Neural cell (in vitro differentiated cells): ENCODE measurements around the gene IKZF4. TPM values are rescaled to one million over a fixed set of nuclear protein-coding genes. Genes with fewer than 3 reads are reported as not detected.

Experiments
- H2AFZ ChIP-seq: fragments of 200-600, 300-800 bp; sonication (generic), shearing (Covaris generic); 2 replicates; pipeline ENCODE4 v1.6.0; 2014; ENCODE audit warnings: low read depth, mild to moderate bottlenecking, antibody characterized with exemption, low read length, moderate library complexity
- H3F3A ChIP-seq: fragments of 200-600 bp; shearing (Covaris generic); 2 replicates; pipeline ENCODE4 v1.6.1; 2016; ENCODE audit warnings: mild to moderate bottlenecking, moderate library complexity, mixed read lengths, antibody characterized with exemption, low read length; ENCODE audit not compliant: insufficient read depth, poor library complexity, severe bottlenecking
- H3K27ac ChIP-seq: fragments of 200-600, 300-800 bp; sonication (generic), shearing (Covaris generic); 2 replicates; pipeline ENCODE4 v1.5.1; 2014; ENCODE audit warnings: mild to moderate bottlenecking, low read length, moderate library complexity
- H3K27me3 ChIP-seq: fragments of 300-800, 200-600 bp; sonication (generic), shearing (Covaris generic); 2 replicates; pipeline ENCODE4 v1.6.0; 2014; ENCODE audit warnings: mild to moderate bottlenecking, low read depth, low read length, moderate library complexity; ENCODE audit not compliant: insufficient read depth
- H3K36me3 ChIP-seq: fragments of 300-800, 200-600 bp; sonication (generic), shearing (Covaris generic); 2 replicates; pipeline ENCODE4 v1.5.1; 2014; ENCODE audit warnings: mild to moderate bottlenecking, antibody characterized with exemption, low read length, moderate library complexity; ENCODE audit not compliant: insufficient read depth
- H3K4me2 ChIP-seq: fragments of 300-800, 200-600 bp; sonication (generic), shearing (Covaris generic); 2 replicates; pipeline ENCODE4 v1.6.0; 2014; ENCODE audit warnings: mild to moderate bottlenecking, low read length
- H3K4me3 ChIP-seq: fragments of 300-800, 200-600 bp; sonication (generic), shearing (Covaris generic); 2 replicates; pipeline ENCODE4 v1.5.1; 2014; ENCODE audit warnings: mild to moderate bottlenecking, low read length, moderate library complexity
- H3K79me2 ChIP-seq: fragments of 200-600 bp; shearing (Covaris generic); replicated peaks from 2 replicates; pipeline ENCODE4 v1.6.0; 2014; ENCODE audit warnings: mild to moderate bottlenecking, low read length, moderate library complexity; ENCODE audit not compliant: insufficient read depth
- H3K9ac ChIP-seq: fragments of 300-800, 200-600 bp; sonication (generic), shearing (Covaris generic); 2 replicates; pipeline ENCODE4 v1.6.1; 2016; ENCODE audit warnings: mild to moderate bottlenecking, low read length, mixed read lengths
- H3K9me2 ChIP-seq: fragments of 200-600 bp; shearing (Covaris generic); 2 replicates; pipeline ENCODE4 v1.6.1; 2016; ENCODE audit warnings: mild to moderate bottlenecking, low read length, mixed read lengths; ENCODE audit not compliant: insufficient read depth
- H3K9me3 ChIP-seq: fragments of 200-600, 300-800 bp; sonication (generic), shearing (Covaris generic); 2 replicates; pipeline ENCODE4 v1.6.1; 2016; ENCODE audit warnings: mild to moderate bottlenecking, mixed run types, low read length, moderate library complexity, mixed read lengths
- H4K20me1 ChIP-seq: fragments of 200-600 bp; shearing (Covaris generic); 2 replicates; pipeline ENCODE4 v1.6.1; 2016; ENCODE audit warnings: mild to moderate bottlenecking, mixed run types; ENCODE audit not compliant: insufficient read depth
- CTCF ChIP-seq: fragments of 450-650 bp; IDR thresholded peaks from 2 replicates; pipeline ENCODE4 v1.5.1; 2014; ENCODE audit warnings: antibody characterized with exemption, mild to moderate bottlenecking, moderate library complexity; ENCODE audit not compliant: poor library complexity, severe bottlenecking
- EP300 ChIP-seq: fragments of 450-650 bp; conservative IDR thresholded peaks from 2 replicates; pipeline ENCODE4 v1.6.1; 2014; ENCODE audit warnings: antibody characterized with exemption, mild to moderate bottlenecking, moderate library complexity; ENCODE audit not compliant: poor library complexity, severe bottlenecking
- EZH2 ChIP-seq: fragments of 200-600, 300-800 bp; shearing (Covaris generic), sonication (generic); IDR thresholded peaks from 2 replicates; pipeline ENCODE4 v1.6.1; 2014; ENCODE audit warnings: antibody characterized with exemption, low read length, borderline replicate concordance, mild to moderate bottlenecking; ENCODE audit not compliant: insufficient read depth, poor library complexity, severe bottlenecking
- MXI1 ChIP-seq: fragments of 450-650 bp; conservative IDR thresholded peaks from 2 replicates; pipeline ENCODE4 v1.6.1; 2014; ENCODE audit warnings: antibody characterized with exemption, mild to moderate bottlenecking; ENCODE audit not compliant: poor library complexity, severe bottlenecking
- POLR2AphosphoS5 ChIP-seq: IDR thresholded peaks from 2 replicates; pipeline ENCODE4 v1.6.1; 2012
- RAD21 ChIP-seq: fragments of 450-650 bp; conservative IDR thresholded peaks from 2 replicates; pipeline ENCODE4 v1.6.1; 2014; ENCODE audit warnings: antibody characterized with exemption, mild to moderate bottlenecking, moderate library complexity
- REST ChIP-seq: IDR thresholded peaks from 2 replicates; pipeline ENCODE4 v1.6.1; 2012; ENCODE audit warnings: borderline replicate concordance
- SMC3 ChIP-seq: fragments of 450-650 bp; conservative IDR thresholded peaks from 2 replicates; pipeline ENCODE4 v1.6.1; 2014; ENCODE audit warnings: antibody characterized with exemption, mild to moderate bottlenecking, moderate library complexity; ENCODE audit not compliant: poor library complexity
- TAF1 ChIP-seq: IDR thresholded peaks from 2 replicates; pipeline ENCODE4 v1.6.1; 2012; ENCODE audit warnings: low read depth
- polyA plus RNA-seq: library from polyadenylated mRNA; depleted of rRNA; stranded (reverse); fragments of >200 nt; gene quantifications from 2 replicates; pipeline ENCODE4 v1.2.3, GENCODE V29; 2014

Gene IKZF4
- polyA plus RNA-seq, 1 donor from 2014 or later = 4.8 TPM

- Histone ChIP-seq H3K79me2 (no peaks in the 10 kb centered on the region), H3K9ac (no peak overlapping the region), H3K9me3 (no peaks in the 10 kb centered on the region), H3K27ac (no peak overlapping the region), H3K4me2 (no peak overlapping the region), H3K9me2 (no peaks in the 10 kb centered on the region), H4K20me1 (no peaks in the 10 kb centered on the region), H3K36me3 (no peaks in the 10 kb centered on the region), H2AFZ (no peak overlapping the region), H3K4me3 (no peak overlapping the region), H3F3A (no peaks in the 10 kb centered on the region), H3K27me3 (no peaks in the 10 kb centered on the region)
- no peak for TF ChIP-seq RAD21
- no peak for TF ChIP-seq POLR2AphosphoS5
- no peak for TF ChIP-seq EZH2
- TF ChIP-seq SMC3 = no peak
- no peak for TF ChIP-seq TAF1
- TF ChIP-seq EP300 = no peak
- no peak for TF ChIP-seq MXI1
- TF ChIP-seq REST = no peak
Observed at GRCh38 chr12:56010111-56010570, 10.7 kb upstream of the IKZF4 start.

GRCh38 chr12:56011509-56012090 is 9.2 kb upstream of the IKZF4 start:
- H3K4me3 ChIP-seq = no peak overlapping the region
- H3K79me2 ChIP-seq = no peaks in the 10 kb centered on the region
- H3K9ac ChIP-seq = no peak overlapping the region
- no peaks in the 10 kb centered on the region for H3K36me3 ChIP-seq
- H3K27me3 ChIP-seq = no peaks in the 10 kb centered on the region
- no peak overlapping the region for H2AFZ ChIP-seq
- no peak overlapping the region for H3K27ac ChIP-seq
- no peak overlapping the region for H3K4me2 ChIP-seq
- no peaks in the 10 kb centered on the region for H4K20me1 ChIP-seq
- TF ChIP-seq REST = no peak
- no peak for TF ChIP-seq POLR2AphosphoS5
- TF ChIP-seq CTCF = no peak
- TF ChIP-seq EZH2 = no peak
- no peak for TF ChIP-seq MXI1
- no peak for TF ChIP-seq SMC3
- no peak for TF ChIP-seq TAF1
- no peak for TF ChIP-seq EP300
- no peak for TF ChIP-seq RAD21
- H3K9me3 ChIP-seq = no peaks in the 10 kb centered on the region
- H3F3A ChIP-seq = no peaks in the 10 kb centered on the region
- no peaks in the 10 kb centered on the region for H3K9me2 ChIP-seq
